ENCODE data around the gene PDE4D. TPM values are rescaled to one million over a fixed set of nuclear protein-coding genes. Genes with fewer than 3 reads are reported as not detected.

The PDE4D gene
- total and polyA plus RNA-seq, 2 donors (not counting 3 experiments of a cell fraction or from before 2014, with no cell fraction given): 34.5 to 51.2 TPM

DNA sequence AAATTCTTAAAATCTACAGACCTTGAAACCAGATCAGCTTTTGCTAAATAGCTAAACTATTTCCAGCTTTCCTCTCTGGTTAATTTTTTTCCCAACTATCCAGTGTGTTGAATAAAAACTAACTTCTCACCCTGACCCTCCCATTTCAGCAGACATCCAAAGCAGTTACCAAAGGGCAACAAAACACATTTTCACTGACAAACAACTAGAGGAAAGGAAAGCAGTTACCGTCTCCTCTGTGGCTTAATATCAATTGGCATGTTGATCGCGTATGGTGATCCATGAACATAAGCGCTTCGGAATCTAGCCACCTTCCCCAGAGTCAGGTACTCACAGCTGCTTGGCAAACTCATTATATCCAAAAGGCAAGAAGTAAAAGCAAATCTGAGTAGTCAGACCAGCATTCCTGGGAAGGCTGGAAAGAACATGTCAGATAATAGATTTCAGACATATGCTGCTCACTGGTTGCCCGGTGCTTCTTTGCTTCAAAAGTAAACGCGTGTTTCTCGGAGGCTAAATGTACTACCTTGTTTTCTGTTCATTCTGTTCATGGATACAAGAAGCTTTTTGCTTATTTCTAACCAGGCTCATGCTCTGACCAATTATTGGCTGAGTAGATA is 463.4 kb downstream of the PDE4D start:
- ChIA-PET POLR2A (no interaction called here), CTCF (no interaction called here)
- no peak for TF ChIP-seq EZH2 (IDR thresholded peaks at IDR 0.05; ENCODE audit: borderline replicate concordance, low read depth, low read length, severe bottlenecking)
- TF ChIP-seq POLR2A (IDR thresholded peaks at IDR 0.05; ENCODE audit: low read depth, low read length): no peak
- TF ChIP-seq JUN (IDR thresholded peaks at IDR 0.05; ENCODE audit: borderline replicate concordance, insufficient read depth, insufficient read length, low read depth): no peak
- no peak for TF ChIP-seq GATA2 (IDR thresholded peaks at IDR 0.05; ENCODE audit: insufficient read depth, insufficient read length, low read depth, low read length)
- TF ChIP-seq POLR2AphosphoS5 (IDR thresholded peaks at IDR 0.05; ENCODE audit: insufficient read depth, low read depth, low read length): no peak
- no peak for TF ChIP-seq FOS (IDR thresholded peaks at IDR 0.05; ENCODE audit: borderline replicate concordance, insufficient read depth, low read length)
- no peak for TF ChIP-seq MYC (IDR thresholded peaks at IDR 0.05; ENCODE audit: low read depth, low read length)
- TF ChIP-seq CTCF (IDR thresholded peaks at IDR 0.05; ENCODE audit: extremely low read depth in 1 of 2, insufficient read depth in 1 of 2, low read depth in 1 of 2, low read length in 2 of 2): no peak
- dilution Hi-C loops (cut with MboI; ENCODE audit: extremely low pct_ligation_motif_present, low sequenced_read_pairs): no loop called here
- Histone ChIP-seq H3K4me3 (replicated peaks in 1 of 3; ENCODE audit: insufficient read depth in 1 of 3, low read depth in 1 of 3, low read length in 3 of 3) (no peak overlapping the region), H3K36me3 (ENCODE audit: control insufficient read depth in 2 of 2, extremely low read depth in 1 of 2, insufficient read depth in 2 of 2, low read length in 2 of 2) (no peaks in the 10 kb centered on the region), H3K9ac (replicated peaks; ENCODE audit: extremely low read depth, insufficient read depth, low read length) (no peak overlapping the region), H3K27me3 (ENCODE audit: control insufficient read depth in 2 of 2, insufficient read depth in 2 of 2, low read length in 2 of 2) (no peaks in the 10 kb centered on the region), H2AFZ (ENCODE audit: low read depth, low read length) (no peak overlapping the region), H3K4me1 (ENCODE audit: control insufficient read depth, extremely low read depth, insufficient read depth, low read length) (no peaks in the 10 kb centered on the region), H3K9me3 (replicated peaks; ENCODE audit: control insufficient read depth, insufficient read depth, low read length) (no peaks in the 10 kb centered on the region), H4K20me1 (replicated peaks; ENCODE audit: control insufficient read depth, extremely low read depth, insufficient read depth, low read length) (no peaks in the 10 kb centered on the region), H3K4me2 (ENCODE audit: insufficient read depth, low read length) (no peak overlapping the region), H3K27ac (ENCODE audit: insufficient read depth, low read depth, low read length) (no peak overlapping the region), H3K79me2 (ENCODE audit: control insufficient read depth, insufficient read depth, low read length) (no peaks in the 10 kb centered on the region), H3K9me1 (replicated peaks; ENCODE audit: control insufficient read depth, extremely low read depth, insufficient read depth, low read length) (no peaks in the 10 kb centered on the region)
- FAIRE-seq (no peak), DNase-seq (ENCODE audit: low read depth, low spot score) (no peak)
- BruUV-seq (replicated peaks): no TSS peak
- intact Hi-C loops (cut with micrococcal nuclease): no loop called here

Data from endothelial cell of umbilical vein (primary cell).